22Rv1 (cell line): ENCODE results near the gene PTPN13.

Experiments
- CTCF ChIP-seq: fragments of 450-650 bp; IDR thresholded peaks from 2 replicates; pipeline ENCODE4 v1.5.1; 2017; ENCODE audit warnings: mild to moderate bottlenecking
- ZFX ChIP-seq: fragments of 450-650 bp; IDR thresholded peaks from 2 replicates; pipeline ENCODE4 v1.6.1; 2017; ENCODE audit warnings: antibody characterized with exemption, borderline replicate concordance

GRCh38 chr4:86771141-86771540 lies 177.0 kb downstream of the PTPN13 start:
- TF ChIP-seq CTCF (no peak), ZFX (no peak)
